Central memory CD8-positive, alpha-beta T cell (primary cell): ENCODE results near the gene PRKCA.
"Not testable (repeated sequence)": the region's sequence is repeated elsewhere in the genome, so short reads cannot be mapped to it uniquely, and the experiment has no call there.

ENCODE experiments used
- ATAC-seq: fragments of 150-1000 bp; cut with Tn5 transposase; replicated peaks from 2 replicates; pipeline ENCODE4 v1.10.0; 2022; ENCODE audit warnings: mild to moderate bottlenecking, moderate FRiP score, moderate number of reproducible peaks; ENCODE audit not compliant: poor library complexity, severe bottlenecking; ENCODE audit errors: extremely low read depth
- DNase-seq, 2 donors: peaks; one replicate each; pipeline ENCODE4 v3.0.0; 2021; ENCODE audit warnings: low spot score in 2 of 2
- H3K27ac Mint-ChIP-seq: one replicate; pipeline ENCODE4 v1.8.0; 2022; ENCODE audit warnings: low read depth, mild to moderate bottlenecking, moderate library complexity, mixed read lengths
- H3K27me3 Mint-ChIP-seq: one replicate; pipeline ENCODE4 v1.8.0; 2022; ENCODE audit warnings: mixed read lengths
- H3K36me3 Mint-ChIP-seq: one replicate; pipeline ENCODE4 v1.8.0; 2022; ENCODE audit warnings: mild to moderate bottlenecking, moderate library complexity, mixed read lengths; ENCODE audit not compliant: insufficient read depth
- H3K4me1 Mint-ChIP-seq: one replicate; pipeline ENCODE4 v1.8.0; 2022; ENCODE audit warnings: mixed read lengths
- H3K4me3 Mint-ChIP-seq: one replicate; pipeline ENCODE4 v1.8.0; 2022; ENCODE audit warnings: mild to moderate bottlenecking, moderate library complexity, mixed read lengths
- H3K9me3 Mint-ChIP-seq: one replicate; pipeline ENCODE4 v1.8.0; 2022; ENCODE audit warnings: mixed read lengths

Gene PRKCA

DNA sequence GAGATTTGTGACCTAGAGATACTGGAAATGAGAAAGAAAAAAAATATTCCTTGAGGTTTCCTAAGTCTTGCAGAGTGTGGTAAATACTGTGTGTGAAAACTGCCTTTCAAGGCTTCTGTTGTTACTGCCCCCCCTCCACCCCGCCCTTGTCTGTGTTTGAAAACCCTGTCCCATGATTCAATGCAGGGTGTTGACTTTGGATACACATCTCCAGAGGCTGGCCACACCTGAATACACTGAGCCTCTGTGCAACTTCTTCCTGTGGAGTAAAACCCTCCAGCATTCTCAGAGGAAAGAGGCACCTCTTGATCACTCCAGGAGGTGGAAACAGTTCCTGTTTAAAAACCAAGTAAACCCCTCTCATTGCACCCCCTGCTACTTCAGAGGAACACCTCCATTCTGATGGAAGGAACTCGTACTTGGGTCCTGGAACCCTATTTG lies 409.5 kb downstream of the PRKCA start:
- Mint-ChIP-seq H3K27me3 (no peaks in the 10 kb centered on the region), H3K36me3 (peaks cover 2% of the 10 kb centered on the region), H3K9me3 (no peaks in the 10 kb centered on the region), H3K4me3 (no peak overlapping the region), H3K27ac (peak overlapping the region; percentile 13), H3K4me1 (peaks cover 35% of the 10 kb centered on the region)
- DNase-seq (no peak), ATAC-seq (no peak)

DNA sequence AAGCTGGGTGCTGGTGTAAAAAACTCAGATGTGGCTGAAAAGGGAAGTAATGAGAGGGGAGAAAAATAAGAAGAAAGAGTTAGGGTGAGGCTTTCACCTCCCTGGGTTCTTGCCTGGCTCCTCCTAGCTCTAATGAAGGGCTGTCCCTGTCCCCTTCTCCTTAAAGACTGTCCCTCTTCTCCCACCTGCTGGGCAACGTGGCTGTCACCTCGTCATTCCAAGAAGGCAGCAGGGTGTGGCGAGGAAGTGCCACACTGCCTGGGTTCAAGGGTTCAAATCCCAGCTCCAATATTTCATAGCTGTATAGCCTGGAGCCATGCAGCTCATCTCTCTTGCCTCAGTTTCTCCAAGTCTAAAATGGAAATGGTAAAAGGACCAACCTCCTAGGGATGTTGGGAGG lies 410.0 kb downstream of the PRKCA start:
- Mint-ChIP-seq H3K9me3 (no peaks in the 10 kb centered on the region), H3K36me3 (peaks cover 2% of the 10 kb centered on the region), H3K27ac (peak overlapping the region; percentile 13), H3K4me1 (peaks cover 35% of the 10 kb centered on the region), H3K4me3 (no peak overlapping the region), H3K27me3 (no peaks in the 10 kb centered on the region)
- DNase-seq (no peak), ATAC-seq (no peak)

DNA sequence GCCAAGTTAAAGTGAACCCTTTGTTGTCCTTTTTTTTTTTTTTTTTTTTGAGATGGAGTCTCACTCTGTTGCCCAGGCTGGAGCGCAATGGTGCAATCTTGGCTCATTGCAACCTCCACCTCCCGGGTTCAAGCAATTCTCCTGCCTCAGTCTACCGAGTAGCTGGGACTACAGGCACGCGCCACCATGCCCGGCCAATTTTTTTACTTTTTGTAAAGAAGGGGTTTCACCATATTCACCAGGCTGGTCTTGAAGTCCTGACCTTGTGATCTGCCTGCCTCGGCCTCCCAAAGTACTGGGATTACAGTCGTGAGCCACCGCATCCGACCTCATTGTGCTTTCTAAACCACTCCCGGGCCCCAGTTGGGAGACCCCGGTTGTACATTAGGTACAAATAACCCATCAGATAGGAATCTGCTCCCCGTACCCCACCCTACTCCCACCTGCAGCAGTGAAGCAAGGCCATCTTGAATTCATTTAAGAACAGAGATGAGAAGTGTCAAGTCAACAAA lies 410.7 kb downstream of the PRKCA start:
- not testable (repeated sequence) for ATAC-seq, DNase-seq, H3K9me3 Mint-ChIP-seq, H3K36me3 Mint-ChIP-seq, H3K27ac Mint-ChIP-seq, H3K4me3 Mint-ChIP-seq, H3K27me3 Mint-ChIP-seq
- H3K4me1 Mint-ChIP-seq, result peaks cover 35% of the 10 kb centered on the region

DNA sequence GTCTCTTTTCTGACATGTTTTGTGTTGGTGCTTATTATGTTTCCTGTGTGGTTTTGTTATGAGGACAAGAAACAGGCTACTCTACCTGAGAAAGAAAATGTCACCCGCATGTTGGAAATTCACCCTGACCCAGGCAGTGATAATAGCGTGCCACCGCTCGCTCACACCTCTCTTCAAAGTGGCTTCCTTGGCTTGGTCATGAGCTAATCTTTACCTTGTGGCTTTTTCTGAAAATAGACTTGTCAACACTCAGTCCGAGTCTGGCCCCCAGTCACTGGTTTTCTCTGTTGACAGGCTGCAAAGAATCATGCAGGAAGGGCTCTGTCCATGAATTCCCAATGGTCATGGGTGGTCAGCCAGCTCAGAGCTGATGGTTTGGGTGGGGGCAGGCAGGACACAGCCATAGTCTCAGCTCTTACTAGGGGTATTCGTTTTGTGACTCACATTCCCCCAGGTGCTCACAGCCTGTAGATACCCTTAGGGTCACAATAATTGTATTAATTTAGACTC lies 411.2 kb downstream of the PRKCA start:
- ATAC-seq, result peak; percentile 70
- Mint-ChIP-seq H3K9me3 (no peaks in the 10 kb centered on the region), H3K27ac (no peak overlapping the region), H3K36me3 (peaks cover 2% of the 10 kb centered on the region), H3K4me1 (peaks cover 35% of the 10 kb centered on the region), H3K4me3 (no peak overlapping the region), H3K27me3 (no peaks in the 10 kb centered on the region)
- DNase-seq, result no peak

DNA sequence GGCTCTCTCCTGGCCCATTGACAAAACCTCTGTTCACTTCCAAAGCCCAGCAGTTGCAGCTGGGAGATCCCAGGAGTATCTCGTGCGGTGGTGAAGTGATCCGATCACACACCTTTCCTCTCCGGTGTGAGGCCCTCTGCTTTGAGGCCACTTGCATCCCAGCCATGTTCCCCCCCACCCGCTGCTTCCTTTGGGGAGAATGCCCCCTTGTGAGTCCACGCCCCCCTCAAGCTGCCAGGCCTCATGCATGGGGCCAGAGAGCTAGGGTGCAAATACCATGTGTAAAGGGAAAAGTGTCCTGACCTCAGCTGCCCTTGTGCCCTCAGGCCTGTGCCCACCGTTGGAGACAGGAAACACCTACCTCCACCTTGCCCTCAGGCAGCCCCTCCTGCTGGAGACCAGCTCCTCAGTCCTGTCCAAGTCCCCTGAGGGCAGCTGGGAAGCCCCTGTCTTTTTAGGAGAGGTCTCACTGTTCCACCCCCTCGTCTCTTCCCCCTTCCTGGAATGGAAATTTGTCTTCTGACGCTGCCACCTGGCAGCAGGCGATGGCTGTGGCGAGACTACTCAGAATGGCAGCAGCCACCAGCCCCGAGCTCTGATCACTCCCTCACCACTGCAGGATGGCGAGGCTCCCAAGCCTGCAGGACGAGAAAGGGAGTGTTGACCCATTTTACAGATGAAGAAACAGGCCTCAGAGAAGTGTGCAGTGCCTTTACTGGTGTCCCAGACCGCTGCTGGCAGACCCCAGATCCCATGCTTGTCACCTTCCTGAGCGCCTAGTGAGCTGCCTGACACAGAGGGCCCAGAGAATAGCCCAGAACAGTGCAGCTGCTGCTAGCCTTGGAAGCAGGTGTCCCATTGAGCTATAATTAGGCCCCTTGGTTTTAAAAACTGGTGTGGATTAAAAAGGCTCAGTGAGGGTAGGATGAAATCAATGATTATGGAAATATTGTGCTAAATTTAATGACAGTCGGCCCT lies 411.9 kb downstream of the PRKCA start:
- H3K27me3 Mint-ChIP-seq, result no peaks in the 10 kb centered on the region
- no peak for ATAC-seq
- H3K4me3 Mint-ChIP-seq, result no peak overlapping the region
- no peaks in the 10 kb centered on the region for H3K9me3 Mint-ChIP-seq
- H3K4me1 Mint-ChIP-seq, result peaks cover 35% of the 10 kb centered on the region
- peak overlapping the region; percentile 64 for H3K27ac Mint-ChIP-seq
- no peak for DNase-seq
- H3K36me3 Mint-ChIP-seq, result peaks cover 2% of the 10 kb centered on the region

DNA sequence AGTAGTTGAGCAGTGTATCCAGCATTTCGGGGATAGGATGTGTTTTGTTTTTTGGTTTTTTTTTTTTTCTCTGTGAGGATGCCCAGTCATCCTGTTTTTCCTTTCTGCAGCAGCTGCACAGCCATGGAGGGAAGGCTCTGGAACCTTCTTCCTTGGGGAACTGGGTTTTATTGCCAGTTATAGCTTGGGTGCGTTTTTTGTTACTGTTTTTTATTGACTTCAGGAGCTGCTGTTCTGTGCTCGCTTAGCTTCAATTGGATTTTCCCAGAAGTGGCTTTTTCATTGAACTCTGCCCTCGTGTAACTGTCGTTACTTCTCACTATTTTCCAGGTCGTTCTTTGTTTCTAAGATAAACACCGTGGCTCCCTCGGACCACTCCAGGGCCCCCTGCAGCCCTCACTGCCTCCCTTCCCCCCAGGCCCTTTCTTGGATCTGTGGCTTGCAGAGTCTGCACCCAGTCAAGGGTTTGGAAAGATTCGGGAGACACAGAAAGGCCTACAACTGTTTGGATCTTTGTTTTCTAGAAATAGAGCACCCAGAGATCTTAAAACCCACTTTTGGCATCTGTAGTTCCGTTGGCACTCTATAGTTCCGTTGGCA lies 412.8 kb downstream of the PRKCA start:
- no peak for ATAC-seq
- no peak for DNase-seq
- peaks cover 2% of the 10 kb centered on the region for H3K36me3 Mint-ChIP-seq
- H3K9me3 Mint-ChIP-seq, result no peaks in the 10 kb centered on the region
- no peak overlapping the region for H3K27ac Mint-ChIP-seq
- H3K27me3 Mint-ChIP-seq, result no peaks in the 10 kb centered on the region
- peaks cover 34% of the 10 kb centered on the region for H3K4me1 Mint-ChIP-seq
- no peak overlapping the region for H3K4me3 Mint-ChIP-seq

DNA sequence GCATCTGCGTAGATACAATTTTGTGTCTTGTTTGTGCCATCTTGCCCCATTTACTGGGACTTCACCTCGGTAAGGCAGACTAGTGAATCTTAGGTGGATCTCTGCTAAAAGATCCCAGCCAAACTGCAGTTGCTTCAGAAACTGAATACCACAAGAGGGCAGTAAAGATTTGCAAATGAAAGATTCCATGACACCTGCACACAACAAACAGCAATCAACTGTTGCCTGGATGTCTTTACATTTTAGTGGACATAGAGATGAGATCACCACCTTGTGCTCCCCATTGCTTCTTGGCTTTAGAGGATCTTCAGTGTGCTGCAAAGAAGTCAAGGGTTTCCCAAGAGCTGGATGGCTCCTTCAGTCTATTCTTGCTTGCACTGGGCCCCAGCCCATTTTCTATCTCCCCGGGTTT lies 413.3 kb downstream of the PRKCA start:
- Mint-ChIP-seq H3K27me3 (no peaks in the 10 kb centered on the region), H3K27ac (no peak overlapping the region), H3K4me1 (peaks cover 30% of the 10 kb centered on the region), H3K4me3 (no peak overlapping the region), H3K36me3 (peaks cover 2% of the 10 kb centered on the region), H3K9me3 (no peaks in the 10 kb centered on the region)
- ATAC-seq (no peak), DNase-seq (no peak)

DNA sequence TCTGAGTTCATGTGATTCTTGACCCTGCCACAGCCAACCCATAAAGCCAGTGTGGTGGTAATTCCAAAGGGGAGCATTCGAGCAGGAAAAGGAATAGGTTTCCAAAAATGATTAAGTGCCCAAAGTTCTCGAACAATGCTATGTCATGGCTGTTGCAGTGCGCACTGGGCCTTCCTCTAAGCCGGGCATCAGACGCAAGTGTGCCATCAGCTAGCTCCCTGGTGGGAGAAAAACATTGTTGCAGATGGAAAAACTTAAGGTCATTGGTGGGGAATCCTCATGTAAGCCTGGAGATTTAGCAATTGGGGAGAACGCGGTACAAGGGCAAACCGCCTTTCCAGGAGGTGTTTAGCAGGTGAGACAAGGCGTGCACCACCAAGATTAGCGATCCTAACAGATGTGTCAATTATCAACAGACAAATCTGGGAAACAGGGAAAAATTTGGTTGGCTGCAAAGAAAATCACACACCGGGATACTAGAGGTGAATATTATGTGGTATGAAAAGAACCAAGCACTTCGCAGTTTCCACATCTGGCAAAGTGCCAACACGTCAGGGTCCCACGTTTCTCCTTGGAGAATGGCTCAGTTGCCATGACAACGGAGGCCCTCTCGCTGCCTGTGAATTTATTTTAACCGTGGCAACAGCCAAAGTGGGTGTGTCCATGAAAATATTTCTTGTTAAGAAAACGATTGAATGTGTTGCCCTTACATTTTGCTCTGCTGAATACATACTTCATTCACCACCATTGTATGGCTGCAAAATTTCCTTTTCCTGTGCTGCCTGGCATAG lies 414.0 kb downstream of the PRKCA start:
- H3K27me3 Mint-ChIP-seq, result no peaks in the 10 kb centered on the region
- no peaks in the 10 kb centered on the region for H3K9me3 Mint-ChIP-seq
- peaks cover 2% of the 10 kb centered on the region for H3K36me3 Mint-ChIP-seq
- H3K4me1 Mint-ChIP-seq, result peaks cover 30% of the 10 kb centered on the region
- no peak overlapping the region for H3K27ac Mint-ChIP-seq
- H3K4me3 Mint-ChIP-seq, result no peak overlapping the region
- DNase-seq, result no peak
- no peak for ATAC-seq

DNA sequence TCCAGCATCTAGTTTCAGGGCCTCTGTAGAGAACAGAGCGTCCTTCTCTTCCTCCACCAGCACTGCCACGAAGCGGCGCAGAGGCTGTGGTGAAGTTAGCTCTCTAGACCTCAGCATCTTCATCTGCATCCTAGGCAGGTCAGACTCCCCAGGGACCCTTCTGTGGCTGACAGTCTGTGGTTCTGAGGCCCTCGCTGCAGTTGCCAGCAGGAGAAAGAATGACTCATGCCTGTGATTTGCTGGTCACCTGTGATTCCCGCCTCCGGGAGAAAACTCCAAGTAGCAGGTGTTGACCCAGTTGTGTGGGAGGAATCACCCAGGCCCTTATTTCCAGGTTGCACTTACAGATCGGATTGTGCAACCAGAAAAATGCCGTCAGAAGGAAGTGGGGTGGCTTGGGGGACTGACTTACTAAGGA lies 415.2 kb downstream of the PRKCA start:
- Mint-ChIP-seq H3K9me3 (no peaks in the 10 kb centered on the region), H3K27me3 (no peaks in the 10 kb centered on the region), H3K4me3 (no peak overlapping the region), H3K27ac (no peak overlapping the region), H3K36me3 (peaks cover 2% of the 10 kb centered on the region), H3K4me1 (peaks cover 21% of the 10 kb centered on the region)
- DNase-seq (no peak), ATAC-seq (no peak)

DNA sequence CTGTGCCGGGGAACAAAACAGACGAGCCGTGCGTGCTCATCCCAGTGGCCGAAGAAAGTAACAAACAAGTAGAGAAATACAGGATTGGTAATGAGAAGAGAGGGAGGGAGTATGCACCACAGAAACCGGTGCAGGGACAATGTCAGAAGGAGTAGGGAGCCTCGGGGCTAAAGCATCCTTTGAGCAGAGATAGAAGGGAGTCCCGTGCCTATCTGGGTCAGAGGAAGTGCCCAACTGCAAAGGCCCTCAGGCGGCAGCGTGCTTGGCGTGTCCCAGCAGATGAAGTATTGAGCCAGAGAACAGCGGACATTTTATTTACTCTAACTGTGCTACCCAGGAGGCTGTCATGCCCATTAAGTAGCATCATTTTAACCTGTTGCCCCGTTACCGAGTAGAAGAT lies 417.6 kb downstream of the PRKCA start:
- no peak for DNase-seq
- Mint-ChIP-seq H3K27me3 (no peaks in the 10 kb centered on the region), H3K4me1 (peaks cover 5% of the 10 kb centered on the region), H3K36me3 (no peaks in the 10 kb centered on the region), H3K27ac (no peak overlapping the region), H3K9me3 (no peaks in the 10 kb centered on the region), H3K4me3 (no peak overlapping the region)
- no peak for ATAC-seq

DNA sequence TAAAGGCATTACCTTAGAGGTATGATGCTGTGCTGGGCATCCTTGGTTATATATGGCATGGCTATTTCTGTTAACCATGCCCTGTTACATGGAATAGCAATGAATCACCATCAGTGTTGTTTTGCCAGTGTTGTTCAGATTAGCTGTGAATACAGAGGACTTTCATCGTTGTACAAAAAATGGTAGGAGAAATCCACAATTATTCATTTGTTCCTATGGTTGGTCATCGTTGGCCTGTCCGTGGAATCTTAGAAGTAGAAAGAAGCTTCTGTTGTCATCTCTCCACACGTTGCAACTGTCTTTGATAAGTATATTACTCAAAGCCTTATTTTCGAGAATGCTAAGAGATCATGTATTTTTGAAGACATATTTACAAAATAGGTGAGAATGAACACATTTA lies 418.2 kb downstream of the PRKCA start:
- H3K27ac Mint-ChIP-seq, result no peak overlapping the region
- no peak overlapping the region for H3K4me3 Mint-ChIP-seq
- H3K36me3 Mint-ChIP-seq, result no peaks in the 10 kb centered on the region
- ATAC-seq (no peak), DNase-seq (no peak)
- H3K9me3 Mint-ChIP-seq, result no peaks in the 10 kb centered on the region
- peaks cover 10% of the 10 kb centered on the region for H3K4me1 Mint-ChIP-seq
- no peaks in the 10 kb centered on the region for H3K27me3 Mint-ChIP-seq

DNA sequence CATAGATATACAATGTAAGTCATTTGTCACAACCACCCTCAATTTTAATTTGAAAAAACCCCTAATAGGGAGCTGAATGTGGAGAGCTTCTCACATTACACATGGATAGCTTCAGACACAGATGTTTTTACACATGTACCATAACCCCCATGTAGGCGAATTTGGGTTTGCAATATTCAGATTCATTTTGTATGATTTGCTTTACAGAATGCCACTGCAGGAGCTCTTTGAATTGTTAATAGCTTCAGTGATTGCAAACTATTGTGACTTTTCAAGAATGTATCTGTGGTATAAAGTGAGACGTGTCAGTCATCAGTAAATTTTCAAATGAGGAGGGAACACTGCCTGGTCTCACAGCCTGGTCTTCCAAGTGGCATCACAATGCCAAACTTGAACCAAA lies 419.9 kb downstream of the PRKCA start:
- ATAC-seq, result no peak
- H3K36me3 Mint-ChIP-seq, result no peaks in the 10 kb centered on the region
- no peaks in the 10 kb centered on the region for H3K27me3 Mint-ChIP-seq
- no peak overlapping the region for H3K27ac Mint-ChIP-seq
- no peak for DNase-seq
- peaks cover 13% of the 10 kb centered on the region for H3K4me1 Mint-ChIP-seq
- H3K9me3 Mint-ChIP-seq, result no peaks in the 10 kb centered on the region
- no peak overlapping the region for H3K4me3 Mint-ChIP-seq
